ENCODE measurements around the gene TTL.
A peak's percentile ranks its signal among the peaks of the same experiment; 100 is the strongest.

The TTL gene

DNA sequence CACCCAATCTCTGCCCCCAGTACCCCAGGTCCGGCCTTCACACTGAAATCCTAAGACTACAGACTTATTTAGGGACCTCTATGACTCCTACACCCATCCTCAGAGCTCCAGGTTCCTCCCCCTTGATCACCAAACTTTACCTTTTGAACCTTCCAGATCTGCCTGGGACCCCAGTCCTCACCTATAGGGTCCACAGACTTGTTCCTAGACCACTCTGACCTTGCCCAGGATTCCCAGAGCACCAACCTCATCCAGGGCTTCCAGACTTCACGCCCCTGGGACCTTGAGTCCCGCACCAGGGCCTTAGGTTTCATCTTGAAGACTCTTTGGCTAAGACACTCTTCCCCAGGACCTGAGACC lies 102.9 kb downstream of the TTL start:
- TF ChIP-seq, protein P1, sequence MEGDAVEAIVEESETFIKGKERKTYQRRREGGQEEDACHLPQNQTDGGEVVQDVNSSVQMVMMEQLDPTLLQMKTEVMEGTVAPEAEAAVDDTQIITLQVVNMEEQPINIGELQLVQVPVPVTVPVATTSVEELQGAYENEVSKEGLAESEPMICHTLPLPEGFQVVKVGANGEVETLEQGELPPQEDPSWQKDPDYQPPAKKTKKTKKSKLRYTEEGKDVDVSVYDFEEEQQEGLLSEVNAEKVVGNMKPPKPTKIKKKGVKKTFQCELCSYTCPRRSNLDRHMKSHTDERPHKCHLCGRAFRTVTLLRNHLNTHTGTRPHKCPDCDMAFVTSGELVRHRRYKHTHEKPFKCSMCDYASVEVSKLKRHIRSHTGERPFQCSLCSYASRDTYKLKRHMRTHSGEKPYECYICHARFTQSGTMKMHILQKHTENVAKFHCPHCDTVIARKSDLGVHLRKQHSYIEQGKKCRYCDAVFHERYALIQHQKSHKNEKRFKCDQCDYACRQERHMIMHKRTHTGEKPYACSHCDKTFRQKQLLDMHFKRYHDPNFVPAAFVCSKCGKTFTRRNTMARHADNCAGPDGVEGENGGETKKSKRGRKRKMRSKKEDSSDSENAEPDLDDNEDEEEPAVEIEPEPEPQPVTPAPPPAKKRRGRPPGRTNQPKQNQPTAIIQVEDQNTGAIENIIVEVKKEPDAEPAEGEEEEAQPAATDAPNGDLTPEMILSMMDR (IDR thresholded peaks at IDR 0.05; ENCODE audit: low read depth, low read length, poor library complexity, severe bottlenecking): no peak
- no peak for TF ChIP-seq EZH2phosphoT487 (IDR thresholded peaks at IDR 0.05; ENCODE audit: borderline replicate concordance, low read length)
- H3F3A ChIP-seq (ENCODE audit: control insufficient read depth, insufficient read depth): peaks cover 27% of the 10 kb centered on the region

DNA sequence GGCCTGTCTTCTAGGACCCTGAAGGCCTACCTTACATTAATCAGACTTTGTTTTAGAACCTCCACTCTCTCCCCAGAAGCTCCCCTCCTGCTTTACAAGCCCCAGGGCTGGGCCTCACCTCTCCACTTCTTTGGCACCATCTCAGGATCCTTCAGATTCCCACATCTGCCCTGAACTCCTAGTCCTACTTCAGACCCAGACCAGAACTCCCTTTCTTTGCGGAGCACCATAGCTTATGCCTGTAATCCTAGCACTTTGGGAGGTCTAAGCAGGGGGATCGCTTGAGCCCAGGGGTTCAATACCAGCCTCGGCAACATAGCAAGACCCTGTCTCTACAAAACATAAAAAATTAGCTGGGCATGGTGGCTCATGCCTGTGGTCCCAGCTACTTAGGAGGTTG lies 103.4 kb downstream of the TTL start:
- H3K9me2 ChIP-seq (replicated peaks; ENCODE audit: control insufficient read depth, low read length): no peaks in the 10 kb centered on the region
- peaks cover 25% of the 10 kb centered on the region for H3F3A ChIP-seq (ENCODE audit: control insufficient read depth, insufficient read depth)
- H3K27ac ChIP-seq (ENCODE audit: low read depth, low read length): peak overlapping the region; percentile 85
- H3K27me3 ChIP-seq (ENCODE audit: control insufficient read depth, low read length): no peaks in the 10 kb centered on the region
- H3K4me2 ChIP-seq (ENCODE audit: low read length): peak overlapping the region; percentile 82
- peak overlapping the region; percentile 82 for H3K4me3 ChIP-seq (ENCODE audit: low read length)
- peaks cover 29% of the 10 kb centered on the region for H3K79me2 ChIP-seq (ENCODE audit: control insufficient read depth, low read length)
- peaks cover 14% of the 10 kb centered on the region for H3K36me3 ChIP-seq (ENCODE audit: control insufficient read depth, low read length)
- TF ChIP-seq, protein P1 (IDR thresholded peaks at IDR 0.05; ENCODE audit: low read depth, low read length, poor library complexity, severe bottlenecking): no peak
- TF ChIP-seq EZH2phosphoT487 (IDR thresholded peaks at IDR 0.05; ENCODE audit: borderline replicate concordance, low read length): no peak
- peaks cover 33% of the 10 kb centered on the region for H3K4me1 ChIP-seq (ENCODE audit: control insufficient read depth, low read length)
- no peaks in the 10 kb centered on the region for H4K20me1 ChIP-seq (ENCODE audit: control insufficient read depth, insufficient read depth, low read depth, low read length)
- H3K9me3 ChIP-seq (ENCODE audit: control insufficient read depth, insufficient read depth, low read length): no peaks in the 10 kb centered on the region

More for the DNA sequence above, 102.9 kb downstream of the TTL start:
- Histone ChIP-seq H3K27me3 (ENCODE audit: control insufficient read depth, low read length) (no peaks in the 10 kb centered on the region), H3K4me3 (ENCODE audit: low read length) (peak overlapping the region; percentile 82), H4K20me1 (ENCODE audit: control insufficient read depth, insufficient read depth, low read depth, low read length) (no peaks in the 10 kb centered on the region), H3K27ac (ENCODE audit: low read depth, low read length) (peak overlapping the region; percentile 85), H3K9me2 (replicated peaks; ENCODE audit: control insufficient read depth, low read length) (no peaks in the 10 kb centered on the region), H3K4me1 (ENCODE audit: control insufficient read depth, low read length) (peaks cover 33% of the 10 kb centered on the region), H3K79me2 (ENCODE audit: control insufficient read depth, low read length) (peaks cover 29% of the 10 kb centered on the region), H3K36me3 (ENCODE audit: control insufficient read depth, low read length) (peaks cover 14% of the 10 kb centered on the region), H3K9me3 (ENCODE audit: control insufficient read depth, insufficient read depth, low read length) (no peaks in the 10 kb centered on the region), H3K4me2 (ENCODE audit: low read length) (peak overlapping the region; percentile 82)

DNA sequence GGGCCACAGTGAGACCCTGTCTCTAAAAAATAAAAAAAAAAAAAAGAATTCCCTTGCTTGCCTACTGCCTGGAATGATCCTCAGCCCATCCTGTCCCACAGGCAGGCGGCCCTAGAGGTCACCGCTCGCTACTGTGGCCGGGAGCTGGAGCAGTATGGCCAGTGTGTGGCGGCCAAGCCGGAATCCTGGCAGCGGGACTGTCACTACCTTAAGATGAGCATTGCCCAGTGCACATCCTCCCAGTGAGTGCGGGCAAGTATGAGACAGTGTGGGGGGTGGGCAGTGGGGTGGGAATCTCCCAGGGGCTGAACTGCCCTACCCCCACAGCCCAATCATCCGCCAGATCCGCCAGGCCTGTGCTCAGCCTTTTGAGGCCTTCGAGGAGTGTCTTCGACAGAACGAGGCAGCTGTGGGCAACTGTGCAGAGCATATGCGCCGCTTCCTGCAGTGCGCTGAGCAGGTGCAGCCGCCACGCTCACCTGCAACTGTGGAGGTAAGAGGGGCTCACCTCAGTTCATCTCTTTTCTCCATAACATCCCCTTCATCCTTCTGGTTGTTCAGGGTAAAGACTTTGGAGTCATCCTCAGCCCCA lies 104.0 kb downstream of the TTL start:
- no peak overlapping the region for H3K4me3 ChIP-seq (ENCODE audit: low read length)

DNA sequence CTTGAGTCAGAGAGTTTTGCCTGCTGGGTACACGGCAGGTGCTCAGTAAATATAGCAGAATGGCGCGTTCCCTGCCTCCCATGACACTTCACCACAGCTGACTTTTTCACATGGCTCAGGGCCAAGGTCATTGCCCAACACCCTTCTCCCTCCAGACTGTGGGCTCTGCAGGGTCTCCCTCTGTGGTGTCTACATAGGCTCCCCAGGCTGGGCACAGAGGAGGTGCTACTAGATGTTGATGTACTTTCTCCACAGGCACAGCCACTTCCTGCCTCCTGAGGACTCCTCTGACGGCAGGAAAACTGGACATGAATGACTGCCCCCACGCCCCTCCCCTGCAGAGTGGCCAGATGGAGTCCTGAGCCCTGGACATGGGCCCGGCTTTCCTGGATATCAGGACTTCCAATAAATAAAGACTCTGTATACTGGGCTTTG lies 106.7 kb downstream of the TTL start:
- no peak overlapping the region for H3K4me3 ChIP-seq (ENCODE audit: low read length)
- no peaks in the 10 kb centered on the region for H3K9me3 ChIP-seq (ENCODE audit: control insufficient read depth, insufficient read depth, low read length)
- no peaks in the 10 kb centered on the region for H3K27me3 ChIP-seq (ENCODE audit: control insufficient read depth, low read length)
- peaks cover 21% of the 10 kb centered on the region for H3K79me2 ChIP-seq (ENCODE audit: control insufficient read depth, low read length)
- no peak overlapping the region for H3K27ac ChIP-seq (ENCODE audit: low read depth, low read length)
- peaks cover 14% of the 10 kb centered on the region for H3K4me1 ChIP-seq (ENCODE audit: control insufficient read depth, low read length)
- H3K4me2 ChIP-seq (ENCODE audit: low read length): no peak overlapping the region
- H3F3A ChIP-seq (ENCODE audit: control insufficient read depth, insufficient read depth): peaks cover 6% of the 10 kb centered on the region
- H3K9me2 ChIP-seq (replicated peaks; ENCODE audit: control insufficient read depth, low read length): no peaks in the 10 kb centered on the region
- TF ChIP-seq, protein P1 (IDR thresholded peaks at IDR 0.05; ENCODE audit: low read depth, low read length, poor library complexity, severe bottlenecking): no peak
- no peaks in the 10 kb centered on the region for H4K20me1 ChIP-seq (ENCODE audit: control insufficient read depth, insufficient read depth, low read depth, low read length)
- peaks cover 14% of the 10 kb centered on the region for H3K36me3 ChIP-seq (ENCODE audit: control insufficient read depth, low read length)

More for the DNA sequence above, 104.0 kb downstream of the TTL start:
- Histone ChIP-seq H3K27me3 (ENCODE audit: control insufficient read depth, low read length) (no peaks in the 10 kb centered on the region), H3K4me1 (ENCODE audit: control insufficient read depth, low read length) (peaks cover 33% of the 10 kb centered on the region), H3K36me3 (ENCODE audit: control insufficient read depth, low read length) (peaks cover 14% of the 10 kb centered on the region), H3K4me2 (ENCODE audit: low read length) (peak overlapping the region; percentile 82), H3K27ac (ENCODE audit: low read depth, low read length) (no peak overlapping the region), H3F3A (ENCODE audit: control insufficient read depth, insufficient read depth) (peaks cover 21% of the 10 kb centered on the region), H4K20me1 (ENCODE audit: control insufficient read depth, insufficient read depth, low read depth, low read length) (no peaks in the 10 kb centered on the region), H3K79me2 (ENCODE audit: control insufficient read depth, low read length) (peaks cover 29% of the 10 kb centered on the region), H3K9me3 (ENCODE audit: control insufficient read depth, insufficient read depth, low read length) (no peaks in the 10 kb centered on the region), H3K9me2 (replicated peaks; ENCODE audit: control insufficient read depth, low read length) (no peaks in the 10 kb centered on the region)
- no peak for TF ChIP-seq EZH2phosphoT487 (IDR thresholded peaks at IDR 0.05; ENCODE audit: borderline replicate concordance, low read length)

All from DOHH2 (cell line).